GM23248 (cell line): Measurements from ENCODE around the gene COCH. TPM values are rescaled to one million over a fixed set of nuclear protein-coding genes. Genes with fewer than 3 reads are reported as not detected.

Experiments
- DNase-seq: peaks from one replicate; pipeline ENCODE4 v3.0.0-alpha.2; 2015
- H2AFZ ChIP-seq: fragments of 200-600 bp; sonication (generic); 2 replicates; pipeline ENCODE4 v1.6.1; 2016; ENCODE audit warnings: antibody characterized with exemption
- H3F3A ChIP-seq: fragments of 200-600 bp; sonication (generic); 2 replicates; pipeline ENCODE4 v1.6.1; 2016; ENCODE audit warnings: mild to moderate bottlenecking, antibody characterized with exemption, mixed run types; ENCODE audit not compliant: insufficient read depth
- H3K27ac ChIP-seq: fragments of 200-600 bp; sonication (generic); 2 replicates; pipeline ENCODE4 v1.5.1; 2016; ENCODE audit warnings: mild to moderate bottlenecking
- H3K27me3 ChIP-seq: fragments of 200-600 bp; sonication (generic); replicated peaks from 2 replicates; pipeline ENCODE4 v1.6.1; 2016; ENCODE audit warnings: mild to moderate bottlenecking; ENCODE audit not compliant: insufficient read depth
- H3K36me3 ChIP-seq: fragments of 200-600 bp; sonication (generic); 2 replicates; pipeline ENCODE4 v1.6.1; 2016; ENCODE audit warnings: low read depth, mild to moderate bottlenecking
- H3K4me1 ChIP-seq: fragments of 200-600 bp; sonication (generic); 2 replicates; pipeline ENCODE4 v1.6.1; 2016; ENCODE audit warnings: mild to moderate bottlenecking; ENCODE audit not compliant: insufficient read depth
- H3K4me2 ChIP-seq: fragments of 200-600 bp; sonication (generic); one replicate; pipeline ENCODE4 v1.6.1; 2016; ENCODE audit warnings: mild to moderate bottlenecking; ENCODE audit not compliant: unreplicated experiment
- H3K4me3 ChIP-seq: fragments of 200-600 bp; sonication (generic); 2 replicates; pipeline ENCODE4 v1.5.1; 2016; ENCODE audit warnings: mild to moderate bottlenecking
- H3K79me2 ChIP-seq: fragments of 200-600 bp; sonication (generic); 2 replicates; pipeline ENCODE4 v1.6.1; 2016; ENCODE audit warnings: mild to moderate bottlenecking; ENCODE audit not compliant: insufficient read depth
- H3K9ac ChIP-seq: fragments of 200-600 bp; sonication (generic); 2 replicates; pipeline ENCODE4 v1.6.1; 2016; ENCODE audit warnings: mild to moderate bottlenecking
- H3K9me2 ChIP-seq: fragments of 200-600 bp; sonication (generic); 2 replicates; pipeline ENCODE4 v1.6.1; 2016; ENCODE audit warnings: mixed run types, mild to moderate bottlenecking, moderate library complexity; ENCODE audit not compliant: insufficient read depth
- H3K9me3 ChIP-seq: fragments of 200-600 bp; sonication (generic); one replicate; pipeline ENCODE4 v1.6.1; 2017; ENCODE audit warnings: low read depth
- H4K20me1 ChIP-seq: fragments of 200-600 bp; sonication (generic); 2 replicates; pipeline ENCODE4 v1.6.0; 2016; ENCODE audit not compliant: insufficient read depth
- EZH2 ChIP-seq: fragments of 200-600 bp; sonication (generic); IDR thresholded peaks from 2 replicates; pipeline ENCODE4 v1.6.1; 2018; ENCODE audit warnings: antibody characterized with exemption, mild to moderate bottlenecking; ENCODE audit not compliant: insufficient read depth, poor library complexity, severe bottlenecking
- EZH2phosphoT487 ChIP-seq: fragments of 200-600 bp; sonication (generic); IDR thresholded peaks from 2 replicates; pipeline ENCODE4 v1.6.1; 2018; ENCODE audit warnings: antibody characterized with exemption, moderate library complexity, mild to moderate bottlenecking, low read depth; ENCODE audit not compliant: insufficient read depth
- WGBS, 2 experiments: methylation state at CpG; one replicate each; pipeline ENCODE4 v1.1.6; 2015 to 2017; ENCODE audit warnings: low lambda C conversion rate in 2 of 2, low coverage in 1 of 2; ENCODE audit errors: missing lambda C conversion rate in 2 of 2; 5-methylcytosine and 5-hydroxymethylcytosine counted together
- in situ Hi-C: fragments of 300-500 bp; cut with MboI; formaldehyde crosslinking; loops from 2 replicates; pipeline ENCODE4 v1.15.0; 2020
- polyA plus RNA-seq: library from polyadenylated mRNA; unstranded; fragments of >200 nt; fragmentation: Nextera tagmentation; extraction: Ambion mirVana; gene quantifications from 2 replicates; pipeline ENCODE4 v1.2.1, GENCODE V29; 2016
- total RNA-seq: library from RNA; depleted of rRNA; stranded (reverse); fragments of >200 nt; shearing (Covaris generic); gene quantifications from 2 replicates; pipeline ENCODE4 v1.2.3, GENCODE V29; 2014

The COCH gene
- total and polyA plus RNA-seq, 2 experiments from 2014 or later: not detected

- Histone ChIP-seq H3K4me2 (no peak overlapping the region), H3K9me3 (no peaks in the 10 kb centered on the region), H3K36me3 (peaks cover 23% of the 10 kb centered on the region; the same call in 1 of the 2 replicates), H3K9me2 (no peaks in the 10 kb centered on the region), H3K79me2 (no peaks in the 10 kb centered on the region; the same call in 1 of the 2 replicates), H3F3A (peaks cover 23% of the 10 kb centered on the region; the same call in 1 of the 2 replicates), H3K4me3 (no peak overlapping the region), H3K27ac (no peak overlapping the region), H2AFZ (no peak overlapping the region), H3K27me3 (no peaks in the 10 kb centered on the region), H3K4me1 (0 out of 2 replicates have a peak, but pooled peaks cover 4% of the 10 kb centered on the region), H4K20me1 (no peaks in the 10 kb centered on the region), H3K9ac (no peak overlapping the region)
- DNase-seq: peak; percentile 37
- no peak for TF ChIP-seq EZH2phosphoT487
- no peak for TF ChIP-seq EZH2
- in situ Hi-C loops: no loop called here
Observed at GRCh38 chr14:30906752-30907658, 32.6 kb downstream of the COCH start.

- Histone ChIP-seq H3K9me2 (no peaks in the 10 kb centered on the region), H3K9me3 (no peaks in the 10 kb centered on the region), H3K4me3 (no peak overlapping the region), H3K27ac (no peak overlapping the region), H3F3A (peaks cover 23% of the 10 kb centered on the region; the same call in 1 of the 2 replicates), H4K20me1 (no peaks in the 10 kb centered on the region), H2AFZ (no peak overlapping the region), H3K9ac (no peak overlapping the region), H3K4me1 (0 out of 2 replicates have a peak, but pooled peaks cover 4% of the 10 kb centered on the region), H3K4me2 (no peak overlapping the region), H3K36me3 (peaks cover 23% of the 10 kb centered on the region), H3K79me2 (no peaks in the 10 kb centered on the region; the same call in 1 of the 2 replicates), H3K27me3 (no peaks in the 10 kb centered on the region)
- no peak for DNase-seq
- 94 to 100% methylated on average over 1 of the region's 1 CpG for WGBS, 2 experiments
- in situ Hi-C loops: no loop called here
- TF ChIP-seq EZH2phosphoT487 (no peak), EZH2 (no peak)
Observed at GRCh38 chr14:30907659-30908057, 33.3 kb downstream of the COCH start.

GRCh38 chr14:30908826-30909225, 34.5 kb downstream of the COCH start:
- no peak for DNase-seq
- Histone ChIP-seq H3K4me1 (0 out of 2 replicates have a peak, but pooled peaks cover 4% of the 10 kb centered on the region), H3K9ac (no peak overlapping the region), H4K20me1 (no peaks in the 10 kb centered on the region), H3K27ac (no peak overlapping the region), H3K4me3 (no peak overlapping the region), H3K79me2 (no peaks in the 10 kb centered on the region; the same call in 1 of the 2 replicates), H3F3A (peaks cover 23% of the 10 kb centered on the region; the same call in 1 of the 2 replicates), H3K9me2 (no peaks in the 10 kb centered on the region), H3K4me2 (no peak overlapping the region), H3K9me3 (no peaks in the 10 kb centered on the region), H2AFZ (no peak overlapping the region), H3K27me3 (no peaks in the 10 kb centered on the region), H3K36me3 (peaks cover 23% of the 10 kb centered on the region)
- in situ Hi-C loops: no loop called here
- no peak for TF ChIP-seq EZH2
- TF ChIP-seq EZH2phosphoT487: no peak
- 74 to 76% methylated on average over 2 of the region's 2 CpGs for WGBS, 2 experiments

- no peak overlapping the region for H2AFZ ChIP-seq
- 100% methylated on average over 1 of the region's 1 CpG for WGBS, 2 experiments
Observed at GRCh38 chr14:30914812-30915211, 40.5 kb downstream of the COCH start.

More at GRCh38 chr14:30914812-30915211, 40.5 kb downstream of the COCH start:
- H3K4me3 ChIP-seq: no peak overlapping the region
- no peak overlapping the region for H3K27ac ChIP-seq
- H3K9me3 ChIP-seq: no peaks in the 10 kb centered on the region
- H3K79me2 ChIP-seq: peaks cover 9% of the 10 kb centered on the region
- in situ Hi-C loops: no loop called here
- H3K36me3 ChIP-seq: peaks cover 18% of the 10 kb centered on the region
- no peak for DNase-seq
- H3K4me1 ChIP-seq: no peaks in the 10 kb centered on the region
- H3K4me2 ChIP-seq: no peak overlapping the region
- H3K9me2 ChIP-seq: no peaks in the 10 kb centered on the region
- no peaks in the 10 kb centered on the region for H3K27me3 ChIP-seq
- no peak overlapping the region for H3K9ac ChIP-seq
- no peak for TF ChIP-seq EZH2phosphoT487
- no peak for TF ChIP-seq EZH2
- no peaks in the 10 kb centered on the region for H4K20me1 ChIP-seq
- 0 out of 2 replicates have a peak, but pooled peaks cover 5% of the 10 kb centered on the region for H3F3A ChIP-seq
